GM19239 (cell line): ENCODE results near the gene VWC2L.

Source experiments
- DNase-seq: peaks from one replicate; pipeline ENCODE4 v3.0.0; 2011; ENCODE audit warnings: low spot score; ENCODE audit not compliant: insufficient read length
- FAIRE-seq: peaks from 2 replicates; lab custom pipeline; 2011; peaks lifted over from hg19 to GRCh38; lab: Jason Lieb, UNC

The VWC2L gene

GRCh38 chr2:214577769-214578168 is 166.9 kb downstream of the VWC2L start:
- FAIRE-seq (no peak), DNase-seq (no peak)

DNA sequence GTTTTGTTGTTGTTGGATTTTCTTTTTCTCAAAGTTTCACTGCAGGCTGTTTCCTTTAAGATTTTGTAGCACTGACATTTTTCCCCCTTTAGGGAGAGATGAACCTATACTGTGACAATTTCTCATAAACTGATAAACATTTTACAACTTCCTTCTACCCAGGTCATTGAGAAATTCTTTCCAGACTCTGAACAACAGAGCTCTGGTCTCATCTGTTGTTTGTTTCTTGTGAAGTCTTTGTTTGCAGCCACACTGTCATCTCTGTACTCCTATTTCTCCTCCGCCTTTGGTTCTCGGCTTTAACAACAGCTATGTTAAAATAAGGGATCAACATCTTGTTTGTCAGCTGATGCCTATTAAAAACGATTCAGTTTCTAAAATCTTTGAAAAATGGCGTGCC is 167.6 kb downstream of the VWC2L start:
- no peak for FAIRE-seq
- DNase-seq = no peak

GRCh38 chr2:214579035-214579434 is 168.2 kb downstream of the VWC2L start:
- no peak for FAIRE-seq
- no peak for DNase-seq

- no peak for DNase-seq
- no peak for FAIRE-seq
Observed at GRCh38 chr2:214587442-214587841, 176.6 kb downstream of the VWC2L start.

GRCh38 chr2:214591366-214591765 is 180.5 kb downstream of the VWC2L start:
- DNase-seq (no peak), FAIRE-seq (no peak)

DNA sequence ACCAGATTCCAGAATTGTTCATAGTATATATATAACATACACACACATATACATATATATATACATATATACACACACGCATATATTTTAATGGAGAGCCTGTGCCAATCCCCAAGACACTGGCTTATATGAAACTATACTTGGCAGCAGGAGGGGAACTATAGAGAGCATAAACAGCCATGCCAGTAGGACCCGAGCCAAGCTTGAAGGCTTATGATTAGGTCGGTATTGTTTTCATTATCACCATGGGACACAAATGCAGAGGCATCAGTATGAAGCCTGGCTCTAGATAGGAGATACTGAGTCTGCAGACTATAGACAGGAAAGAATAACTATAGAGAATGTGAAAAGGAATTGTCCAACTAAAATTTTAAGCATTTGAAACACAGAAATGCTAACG is 181.2 kb downstream of the VWC2L start:
- DNase-seq (no peak), FAIRE-seq (no peak)

DNA sequence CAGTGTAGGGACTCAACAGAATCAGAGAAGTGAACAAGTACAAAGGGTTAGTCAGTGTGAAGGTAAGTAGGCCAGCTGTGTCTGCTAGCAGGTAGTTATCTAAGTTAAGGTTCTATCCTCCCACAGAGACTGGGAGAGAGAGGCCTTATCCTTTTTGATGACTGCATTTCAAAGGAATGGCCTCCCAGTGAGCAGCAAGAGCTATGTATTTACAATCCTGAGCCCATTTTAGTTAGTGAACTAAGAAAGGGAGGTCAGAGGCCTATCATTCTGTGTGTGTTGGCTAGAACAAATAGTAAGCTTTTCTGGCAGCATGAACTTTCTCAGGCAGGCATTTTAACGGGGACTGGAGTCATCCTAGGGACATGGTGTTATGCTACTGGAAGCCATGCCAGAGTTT is 182.9 kb downstream of the VWC2L start:
- FAIRE-seq = no peak

GRCh38 chr2:214601852-214602633 is 191.2 kb downstream of the VWC2L start:
- FAIRE-seq (no peak), DNase-seq (no peak)

More for the DNA sequence above, 182.9 kb downstream of the VWC2L start:
- no peak for DNase-seq

GRCh38 chr2:214604861-214605260 is 194.0 kb downstream of the VWC2L start:
- FAIRE-seq = no peak

DNA sequence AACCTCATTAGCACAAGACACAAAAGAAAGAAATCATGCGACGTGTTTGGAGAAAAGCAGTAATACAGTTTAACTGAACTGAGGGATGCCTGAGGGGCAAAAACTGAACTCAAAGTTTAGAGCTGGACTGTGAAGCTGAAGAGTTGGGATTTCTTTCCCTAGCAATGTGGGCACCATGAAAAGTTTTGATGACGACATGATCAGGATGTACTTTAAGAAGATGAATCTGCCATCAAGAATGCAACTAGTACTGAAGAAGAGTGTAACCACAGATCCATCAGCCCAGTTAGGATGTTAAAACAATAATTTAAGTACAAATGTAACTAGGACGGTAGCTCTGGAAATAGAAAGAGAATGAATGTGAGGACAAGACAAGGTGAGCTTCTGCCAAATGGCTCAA is 196.2 kb downstream of the VWC2L start:
- FAIRE-seq = no peak

More at GRCh38 chr2:214604861-214605260, 194.0 kb downstream of the VWC2L start:
- DNase-seq = no peak

DNA sequence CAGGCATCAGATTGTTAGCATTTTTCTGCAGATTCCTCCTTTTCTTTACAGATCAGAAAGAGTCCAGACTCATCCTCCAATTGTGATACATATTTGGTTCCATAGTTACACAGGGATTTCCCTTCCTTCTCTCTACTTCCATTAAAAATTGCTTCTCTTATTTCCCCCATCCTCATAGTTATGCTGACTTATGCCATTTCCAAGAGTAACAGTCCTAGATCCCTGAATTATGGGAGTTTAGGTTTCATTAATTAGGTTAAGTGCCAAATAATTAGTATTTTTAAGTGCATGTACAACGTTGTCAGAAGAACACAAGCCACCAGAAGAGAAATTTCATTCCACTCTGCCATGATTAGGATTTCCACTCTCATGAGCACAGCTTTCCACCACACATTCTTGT is 200.2 kb downstream of the VWC2L start:
- DNase-seq (no peak), FAIRE-seq (no peak)

More for the DNA sequence above, 196.2 kb downstream of the VWC2L start:
- no peak for DNase-seq

GRCh38 chr2:214624166-214624760 is 213.4 kb downstream of the VWC2L start:
- DNase-seq = no peak
- no peak for FAIRE-seq

DNA sequence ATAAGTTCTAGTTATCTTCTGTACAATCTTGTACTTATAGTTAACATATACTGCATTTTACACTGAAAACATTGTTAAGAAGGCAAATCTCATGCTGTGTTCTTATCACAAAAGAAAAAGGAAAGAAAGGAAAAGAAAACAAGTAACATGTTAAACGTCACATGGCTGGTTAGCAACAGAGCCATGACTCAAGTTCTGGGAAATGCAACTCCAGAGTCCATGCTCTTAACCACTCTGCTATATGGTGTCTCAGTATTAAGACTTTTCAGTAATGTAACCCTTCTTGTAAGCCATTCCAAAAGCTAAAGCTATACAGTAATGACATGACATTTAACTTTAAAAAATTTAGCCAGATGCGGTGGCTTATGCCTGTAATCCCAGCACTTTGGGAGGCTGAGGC is 217.2 kb downstream of the VWC2L start:
- FAIRE-seq (no peak), DNase-seq (no peak)
